GM21576 (cell line): ENCODE measurements around the gene LILRB3.

Experiments used
- ATAC-seq: cut with Tn5 transposase; IDR thresholded peaks from one replicate; pipeline ENCODE4 v1.9.1; 2021; ENCODE audit warnings: mild to moderate bottlenecking, moderate library complexity; ENCODE audit not compliant: unreplicated experiment

LILRB3 gene

GRCh38 chr19:54169149-54169740 is 53.6 kb downstream of the LILRB3 start:
- no peak for ATAC-seq

GRCh38 chr19:54168174-54168917 is 54.5 kb downstream of the LILRB3 start:
- no peak for ATAC-seq
